Peyer's patch (tissue), 4 donors: ENCODE data around the gene SACS. TPM values are rescaled to one million over a fixed set of nuclear protein-coding genes. Genes with fewer than 3 reads are reported as not detected.

Experiments used
- DNase-seq, 3 donors: peaks; one replicate each; pipeline ENCODE4 v3.0.0-alpha.2; 2017 to 2019
- H3K27ac ChIP-seq, 4 donors: fragments of 200-600 bp; sonication (generic); one replicate each; pipeline ENCODE4 v1.5.1; 2016 to 2019
- H3K27me3 ChIP-seq, 2 donors: fragments of 200-600 bp; sonication (generic); one replicate each; pipeline ENCODE4 v1.5.1; 2019
- H3K36me3 ChIP-seq, 3 donors: fragments of 200-600 bp; sonication (generic); one replicate each; pipeline ENCODE4 v1.5.1; 2016 to 2019
- H3K4me1 ChIP-seq, 4 donors: fragments of 200-600 bp; sonication (generic); one replicate each; pipeline ENCODE4 v1.5.1; 2016 to 2019
- H3K4me3 ChIP-seq, 4 donors: fragments of 200-600 bp; sonication (generic); 1 replicate in 3 of 4; 2 replicates in 1 of 4; pipeline ENCODE4 v1.5.1; 2016 to 2019; ENCODE audit warnings: mild to moderate bottlenecking in 1 of 4
- H3K9me3 ChIP-seq, 4 donors: fragments of 200-600 bp; sonication (generic); one replicate each; pipeline ENCODE4 v1.5.1; 2016 to 2019; ENCODE audit warnings: mild to moderate bottlenecking in 1 of 4
- CTCF ChIP-seq, 6 experiments: fragments of 450-650 bp in 4 of 6; fragments of 200-600 bp in 2 of 6; sonication (generic) in 1 of 6; IDR thresholded peaks; one replicate each; pipeline ENCODE4 v1.5.1; 2017 to 2019; ENCODE audit warnings: antibody characterized with exemption in 6 of 6, mild to moderate bottlenecking in 3 of 6, moderate library complexity in 1 of 6
- POLR2A ChIP-seq, 2 donors: fragments of 450-650 bp; IDR thresholded peaks; one replicate each; pipeline ENCODE4 v1.5.1; 2017; ENCODE audit warnings: antibody characterized with exemption in 2 of 2, mild to moderate bottlenecking in 2 of 2, moderate library complexity in 2 of 2
- total RNA-seq, 4 donors: library from RNA; depleted of rRNA; stranded (reverse); fragments of >200 nt; gene quantifications; one replicate each; pipeline ENCODE4 v1.1.0, GENCODE V29; 2016

The SACS gene
- total RNA-seq, 4 donors from 2014 or later = 5.4 to 49.5 (median 5.9) TPM

GRCh38 chr13:23339225-23339624, 94.3 kb downstream of the SACS start:
- no peak for DNase-seq
- TF ChIP-seq POLR2A (IDR thresholded peaks at IDR 0.05) (no peak), CTCF (IDR thresholded peaks at IDR 0.05) (no peak)
- H3K4me3 ChIP-seq = no peak overlapping the region
- peaks cover 0 to 9% (median 0%) of the 10 kb centered on the region in 3 donors for H3K36me3 ChIP-seq
- no peak overlapping the region for H3K27ac ChIP-seq
- H3K27me3 ChIP-seq = no peaks in the 10 kb centered on the region
- peaks cover 0 to 4% (median 0%) of the 10 kb centered on the region in 4 donors for H3K9me3 ChIP-seq
- no peaks in the 10 kb centered on the region for H3K4me1 ChIP-seq

- no peaks in the 10 kb centered on the region for H3K36me3 ChIP-seq
- H3K27me3 ChIP-seq = no peaks in the 10 kb centered on the region
- H3K27ac ChIP-seq = no peak overlapping the region
- TF ChIP-seq POLR2A (IDR thresholded peaks at IDR 0.05) (no peak), CTCF (IDR thresholded peaks at IDR 0.05) (no peak)
- DNase-seq = no peak
- no peak overlapping the region for H3K4me3 ChIP-seq
- peaks cover 0 to 4% (median 0%) of the 10 kb centered on the region in 4 donors for H3K9me3 ChIP-seq
- H3K4me1 ChIP-seq = no peaks in the 10 kb centered on the region
Measured at GRCh38 chr13:23330356-23330755, 103.1 kb downstream of the SACS start.

GRCh38 chr13:23325191-23325590, 108.3 kb downstream of the SACS start:
- Histone ChIP-seq H3K4me3 (no peak overlapping the region), H3K36me3 (no peaks in the 10 kb centered on the region), H3K4me1 (no peaks in the 10 kb centered on the region), H3K9me3 (no peaks in the 10 kb centered on the region), H3K27ac (no peak overlapping the region), H3K27me3 (no peaks in the 10 kb centered on the region)
- no peak for TF ChIP-seq CTCF (IDR thresholded peaks at IDR 0.05)
- TF ChIP-seq POLR2A (IDR thresholded peaks at IDR 0.05) = no peak
- no peak for DNase-seq

DNA sequence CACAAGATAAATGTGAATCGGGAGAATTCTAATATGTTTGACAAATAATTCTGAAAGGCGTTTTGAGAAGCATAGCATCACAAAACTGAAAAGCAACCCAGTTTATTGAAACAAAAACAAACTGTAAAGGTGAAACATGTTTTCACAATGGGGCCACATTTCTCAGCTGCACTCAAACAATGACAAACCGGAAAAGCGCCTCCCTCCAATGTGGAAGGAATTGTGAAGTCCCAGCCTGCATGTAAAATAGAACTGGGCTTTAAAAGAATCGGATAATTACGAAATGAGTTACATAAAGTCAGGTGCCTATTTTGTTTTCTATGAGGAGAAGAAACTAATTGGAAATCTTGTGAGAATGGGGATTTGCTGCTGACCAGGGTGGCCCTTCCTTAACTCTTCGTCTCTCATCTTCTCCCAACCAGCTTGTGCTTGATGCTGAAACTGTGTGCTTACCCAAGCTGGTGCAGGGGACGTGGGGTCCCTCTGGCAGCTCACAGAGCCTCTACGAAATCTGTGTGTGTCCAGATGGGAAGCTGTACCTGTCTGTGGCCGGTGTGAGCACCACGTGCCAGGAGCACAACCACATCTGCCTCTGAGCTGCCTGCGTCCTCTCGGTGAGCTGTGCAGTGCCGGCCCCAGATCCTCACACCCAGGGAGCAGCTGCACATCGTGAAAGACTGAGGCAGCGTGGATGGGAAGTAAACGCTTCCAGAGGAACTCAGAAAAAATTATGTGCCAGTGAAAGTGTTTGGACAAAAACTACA, 109.4 kb downstream of the SACS start:
- TF ChIP-seq POLR2A (IDR thresholded peaks at IDR 0.05) = no peak
- TF ChIP-seq CTCF (IDR thresholded peaks at IDR 0.05) = no peak
- no peak overlapping the region for H3K27ac ChIP-seq

GRCh38 chr13:23322353-23323336, 110.9 kb downstream of the SACS start:
- Histone ChIP-seq H3K4me1 (no peaks in the 10 kb centered on the region), H3K36me3 (no peaks in the 10 kb centered on the region), H3K27me3 (no peaks in the 10 kb centered on the region), H3K9me3 (no peaks in the 10 kb centered on the region), H3K4me3 (no peak overlapping the region), H3K27ac (peak overlapping the region in 1 of 4 donors; percentile 16)
- DNase-seq = no peak
- TF ChIP-seq POLR2A (IDR thresholded peaks at IDR 0.05) = no peak
- no peak for TF ChIP-seq CTCF (IDR thresholded peaks at IDR 0.05)

More for the DNA sequence above, 109.4 kb downstream of the SACS start:
- Histone ChIP-seq H3K9me3 (no peaks in the 10 kb centered on the region), H3K36me3 (no peaks in the 10 kb centered on the region), H3K27me3 (no peaks in the 10 kb centered on the region), H3K4me3 (no peak overlapping the region), H3K4me1 (no peaks in the 10 kb centered on the region)
- DNase-seq = no peak
